ENCODE data around the gene XXYLT1.
"Not testable (repeated sequence)": the region's sequence is repeated elsewhere in the genome, so short reads cannot be mapped to it uniquely, and the experiment has no call there.

The XXYLT1 gene

DNA sequence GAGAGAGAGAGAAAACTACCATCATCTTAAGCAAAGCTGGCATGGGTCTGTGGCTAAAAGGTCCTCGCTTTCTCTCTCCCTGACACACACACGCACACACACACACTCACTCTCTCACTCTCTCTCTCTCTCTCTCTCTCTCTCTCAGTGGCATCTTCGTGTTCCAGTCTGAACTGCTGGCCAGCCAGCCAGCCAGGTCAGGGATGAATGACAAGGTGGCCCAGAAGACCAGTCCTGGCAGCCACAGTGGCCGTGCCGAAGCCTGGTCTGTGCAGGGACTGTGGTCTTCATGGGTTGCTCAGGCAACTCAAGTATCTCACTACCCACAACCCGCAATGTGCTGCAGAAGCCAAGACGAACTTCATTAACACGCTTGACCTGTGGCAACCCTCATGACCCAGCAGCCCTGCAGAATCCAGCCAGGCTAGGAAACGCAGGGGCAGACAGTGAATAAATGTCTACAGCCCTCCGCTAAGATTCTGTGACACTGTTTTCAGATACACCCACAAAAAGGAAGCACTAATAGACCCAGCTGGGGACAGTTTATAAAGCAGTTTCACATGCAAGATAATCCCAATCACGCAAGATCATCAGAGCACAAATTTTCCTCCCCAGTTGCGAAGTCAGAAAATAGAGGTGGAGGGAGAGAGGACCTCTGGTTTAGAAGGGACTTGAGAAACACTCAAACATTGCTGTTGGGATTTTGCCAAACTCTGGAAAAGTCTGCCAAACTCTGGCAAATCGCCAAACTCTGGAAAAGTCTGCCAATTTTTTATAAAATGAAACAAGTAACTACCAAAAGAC, 66.4 kb downstream of the XXYLT1 start:
- DNase-seq: no peak

DNA sequence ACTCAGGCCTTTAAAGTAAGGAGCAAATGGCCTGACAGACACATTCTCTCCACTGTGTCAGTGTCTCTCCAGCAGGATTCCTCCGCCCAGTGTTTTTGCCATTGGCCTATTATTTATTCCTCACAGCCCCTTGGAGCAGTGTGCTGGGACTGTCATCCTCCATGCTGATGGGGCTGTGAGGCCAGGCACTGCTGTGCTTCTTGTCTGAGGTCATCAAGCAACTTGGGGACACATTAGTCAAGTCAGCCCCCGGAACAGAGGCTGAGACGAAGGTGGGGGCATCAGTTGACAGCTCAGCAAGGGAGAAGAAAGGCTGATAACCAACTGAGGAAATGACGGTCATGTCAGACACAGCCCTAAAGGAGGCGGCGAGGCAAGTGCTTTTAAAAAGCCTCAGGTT, 67.4 kb downstream of the XXYLT1 start:
- no peak for DNase-seq

DNA sequence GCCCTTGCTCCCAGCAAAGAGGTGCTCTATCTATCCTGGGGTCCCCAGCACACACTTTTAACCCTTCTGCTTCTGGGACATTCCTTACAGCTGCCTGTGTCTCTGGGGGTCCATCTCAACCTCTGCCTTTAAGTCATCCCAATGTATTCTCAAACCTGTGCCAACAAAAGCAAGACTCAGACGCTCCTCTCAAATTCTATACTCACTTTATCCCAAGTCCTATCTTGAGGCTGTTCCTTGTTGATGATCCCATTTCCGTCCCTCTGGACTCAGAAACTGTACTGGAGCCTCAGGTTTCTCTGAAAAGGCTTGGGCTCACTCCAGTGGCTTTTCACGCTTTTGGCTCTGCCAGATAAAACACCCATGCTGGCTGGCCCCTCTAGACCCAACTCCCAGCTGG, 69.7 kb downstream of the XXYLT1 start:
- no peak for DNase-seq

GRCh38 chr3:195200010-195200822, 70.7 kb downstream of the XXYLT1 start:
- no peak for DNase-seq

DNA sequence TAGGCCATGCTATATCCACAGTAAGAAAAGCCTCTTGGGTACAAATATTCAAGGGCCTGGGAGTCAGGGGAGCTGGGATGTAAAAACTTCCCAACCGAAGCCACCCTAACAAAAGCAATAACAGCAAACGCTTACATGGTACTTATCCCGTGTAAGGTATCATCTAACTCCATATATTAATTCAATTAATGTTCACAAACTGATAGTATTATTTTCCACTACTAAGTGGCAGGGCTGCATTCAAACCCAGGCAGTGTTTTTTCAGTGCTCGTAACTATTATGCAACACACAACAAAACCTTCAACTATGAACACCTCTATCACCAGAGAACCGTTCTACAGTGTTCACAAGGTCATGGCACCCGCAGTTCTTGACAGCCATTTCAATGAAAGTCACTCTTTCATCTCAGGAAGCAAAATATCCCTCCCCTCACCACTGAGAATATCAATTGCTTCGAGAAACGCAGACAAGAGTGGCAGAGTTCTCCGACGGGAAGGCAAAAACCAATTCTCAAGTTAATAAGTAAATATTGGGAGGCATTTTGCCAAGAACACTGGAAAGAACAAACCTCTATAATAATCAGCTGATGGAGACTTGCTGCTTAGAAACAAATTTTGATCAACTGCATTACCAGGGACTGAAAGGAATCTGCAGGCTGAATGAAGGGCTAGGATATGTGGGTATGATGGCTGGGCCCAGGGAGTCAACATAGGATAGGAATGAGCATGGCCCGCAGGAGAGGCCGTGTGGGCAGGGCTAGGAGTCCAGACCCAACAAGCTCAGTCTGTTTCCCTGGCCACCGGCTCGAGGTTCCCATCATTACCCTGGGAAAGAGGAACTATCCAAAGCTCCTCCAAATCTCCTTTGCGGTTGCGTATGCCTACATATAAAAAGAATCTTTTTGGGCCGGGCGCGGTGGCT, 72.3 kb downstream of the XXYLT1 start:
- DNase-seq: no peak

DNA sequence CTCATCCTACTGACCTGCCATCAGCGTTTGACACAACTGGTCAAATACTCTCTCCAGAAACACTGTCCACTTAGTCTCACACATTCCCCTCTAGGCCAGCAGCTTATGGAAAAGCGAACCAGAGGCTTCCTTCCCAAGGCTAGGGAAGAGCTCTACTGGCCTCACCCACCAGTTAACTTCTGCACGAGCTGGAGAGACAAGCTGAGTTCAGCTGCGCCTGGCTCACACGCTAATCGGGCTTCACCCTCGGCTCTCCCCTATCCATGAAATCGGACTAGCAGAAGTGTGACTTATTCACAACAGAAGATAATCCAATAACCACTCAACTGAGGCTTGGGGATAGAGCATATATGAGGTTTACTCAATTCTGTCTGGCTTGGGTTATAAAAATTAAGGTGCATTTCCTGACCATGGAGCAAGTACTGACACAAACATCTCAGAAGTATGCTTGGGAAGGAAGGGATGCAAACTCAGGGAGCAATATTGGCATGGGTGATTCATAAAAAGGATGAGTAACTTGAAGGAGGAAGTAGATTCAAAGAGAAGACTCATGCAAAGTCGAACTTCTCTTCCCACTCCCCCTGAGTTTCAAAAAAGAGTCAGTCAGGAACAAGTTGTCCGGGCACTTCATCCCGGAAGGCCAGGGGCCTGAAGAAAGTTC, 73.1 kb downstream of the XXYLT1 start:
- DNase-seq: no peak

GRCh38 chr3:195196266-195196665, 74.7 kb downstream of the XXYLT1 start:
- DNase-seq: no peak

DNA sequence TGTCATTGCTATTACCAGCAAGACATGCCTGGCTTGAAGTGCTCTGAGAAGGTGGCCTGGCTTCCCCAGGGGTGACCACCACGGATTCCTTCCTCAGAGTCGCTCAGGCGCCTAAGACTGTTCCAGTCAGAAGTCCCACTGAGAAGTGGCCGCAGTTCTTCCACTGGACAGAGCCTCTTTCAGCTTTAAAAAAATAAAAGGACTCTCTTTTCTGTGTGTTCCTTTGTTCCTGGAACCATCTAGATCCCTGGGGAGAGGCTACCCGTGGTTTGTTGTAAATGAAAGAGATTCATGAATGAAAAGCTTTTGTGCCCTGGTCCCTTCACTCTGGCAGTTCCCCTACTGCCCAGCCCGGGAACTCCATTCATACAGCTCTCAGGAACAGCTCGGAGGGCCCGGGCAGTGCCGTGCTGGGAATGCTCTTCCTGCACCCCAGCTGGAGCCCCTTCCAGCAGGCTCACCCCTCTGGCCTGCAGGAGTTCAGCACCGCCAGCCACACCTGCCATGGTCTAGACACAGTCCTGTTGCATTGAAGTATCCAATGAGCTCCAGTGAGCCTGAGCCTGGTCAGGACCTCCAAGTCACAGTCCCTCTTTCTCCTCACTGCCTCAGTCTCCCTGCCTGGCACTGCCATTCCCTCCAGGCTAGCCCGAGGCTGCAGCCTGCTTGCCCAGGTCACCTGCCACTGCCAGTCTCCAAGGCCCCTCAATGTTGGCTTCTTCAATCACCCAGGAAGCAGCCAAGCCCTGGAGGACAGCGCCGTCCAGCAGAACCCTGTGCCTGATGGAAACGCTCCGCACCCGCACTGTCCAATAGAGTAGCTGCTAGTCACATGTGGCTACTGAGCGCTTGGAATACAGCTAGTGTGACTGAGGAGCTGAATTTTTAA, 75.4 kb downstream of the XXYLT1 start:
- peak; percentile 69 for DNase-seq

DNA sequence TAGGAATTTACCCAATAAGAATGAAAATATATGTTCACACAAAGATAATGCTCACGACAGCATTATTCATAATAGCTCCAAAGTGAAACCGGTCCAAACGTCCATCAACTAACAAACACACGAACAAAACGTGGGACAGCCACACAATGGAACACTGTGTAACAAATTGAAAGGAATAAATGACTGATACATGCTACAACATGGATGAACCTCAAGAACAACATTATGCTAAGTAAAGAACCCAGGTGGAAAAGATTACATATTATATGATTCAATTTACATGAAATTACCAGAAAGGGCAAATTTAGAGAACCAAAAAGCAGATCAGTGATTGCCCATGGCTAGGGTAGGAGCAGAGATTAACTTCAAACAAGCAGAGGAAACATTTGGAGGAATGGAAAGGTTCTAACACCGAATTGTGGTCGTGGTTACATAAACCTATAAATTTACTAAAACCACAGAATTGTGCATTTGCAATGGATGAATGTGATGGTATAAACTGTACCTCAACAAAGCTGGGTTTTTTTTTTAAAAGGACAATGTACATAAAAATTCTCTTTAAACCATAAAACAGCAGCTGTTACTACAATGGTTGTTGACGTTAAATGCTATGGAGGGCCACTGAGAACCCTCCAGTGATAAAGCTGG, 76.3 kb downstream of the XXYLT1 start:
- no peak for DNase-seq

DNA sequence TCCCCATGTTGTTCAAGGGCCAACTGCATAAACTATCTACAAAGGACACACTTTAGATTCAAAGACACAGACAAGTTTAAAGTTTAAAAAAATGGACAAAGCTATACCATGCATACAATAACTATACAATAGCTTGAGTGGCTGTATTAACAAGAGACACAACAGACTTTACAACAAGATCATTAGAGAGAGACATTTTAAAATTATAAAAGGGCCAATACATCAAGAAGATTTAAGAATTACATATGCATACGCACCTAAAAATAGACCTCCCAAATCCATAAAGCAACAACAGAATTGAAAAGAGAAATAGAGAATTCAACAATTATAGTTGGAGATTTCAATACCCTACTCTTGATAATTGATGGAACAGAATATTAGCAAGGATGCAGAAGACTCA, 79.4 kb downstream of the XXYLT1 start:
- DNase-seq: no peak

DNA sequence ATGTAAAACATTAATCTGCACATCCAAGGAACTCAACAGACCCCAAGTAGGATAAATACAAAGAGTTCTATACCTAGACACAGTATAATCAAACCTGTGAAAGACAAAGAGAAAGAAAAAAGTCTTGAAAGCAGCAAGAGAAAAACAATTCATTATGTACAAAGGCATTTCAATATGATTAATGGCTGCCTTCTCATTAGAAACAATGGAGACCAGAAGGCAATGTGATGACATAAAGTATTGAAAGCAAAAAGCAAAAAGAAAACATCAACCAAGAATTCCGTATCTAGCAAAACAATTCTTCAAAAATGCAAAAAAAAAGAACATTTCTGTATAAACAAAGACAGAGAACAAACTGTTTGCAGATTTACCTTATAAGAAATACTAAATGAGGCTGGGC, 81.1 kb downstream of the XXYLT1 start:
- no peak for DNase-seq

DNA sequence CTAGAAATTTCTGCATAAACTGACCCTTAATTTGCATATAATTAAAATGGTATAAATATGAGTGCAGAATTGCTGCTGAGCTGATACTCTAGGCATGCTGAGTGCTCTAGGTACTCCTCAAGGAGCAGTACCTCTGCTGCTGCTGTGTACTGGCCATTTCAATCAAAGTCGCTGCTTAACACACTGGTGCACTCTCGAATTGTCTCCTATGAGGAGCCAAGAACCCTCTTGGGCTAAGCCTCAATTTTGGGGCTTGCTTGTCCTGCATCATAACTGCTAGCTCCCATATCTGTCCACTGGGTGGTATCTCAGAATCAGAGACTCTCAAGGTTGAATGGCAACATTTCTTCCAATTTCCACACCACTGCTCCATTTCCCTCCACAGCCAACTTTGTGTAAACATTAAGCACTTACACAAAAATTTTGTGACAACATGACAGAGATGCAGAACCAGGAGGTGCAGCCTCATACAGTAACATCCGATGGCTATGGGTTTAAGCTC, 82.5 kb downstream of the XXYLT1 start:
- DNase-seq: no peak

DNA sequence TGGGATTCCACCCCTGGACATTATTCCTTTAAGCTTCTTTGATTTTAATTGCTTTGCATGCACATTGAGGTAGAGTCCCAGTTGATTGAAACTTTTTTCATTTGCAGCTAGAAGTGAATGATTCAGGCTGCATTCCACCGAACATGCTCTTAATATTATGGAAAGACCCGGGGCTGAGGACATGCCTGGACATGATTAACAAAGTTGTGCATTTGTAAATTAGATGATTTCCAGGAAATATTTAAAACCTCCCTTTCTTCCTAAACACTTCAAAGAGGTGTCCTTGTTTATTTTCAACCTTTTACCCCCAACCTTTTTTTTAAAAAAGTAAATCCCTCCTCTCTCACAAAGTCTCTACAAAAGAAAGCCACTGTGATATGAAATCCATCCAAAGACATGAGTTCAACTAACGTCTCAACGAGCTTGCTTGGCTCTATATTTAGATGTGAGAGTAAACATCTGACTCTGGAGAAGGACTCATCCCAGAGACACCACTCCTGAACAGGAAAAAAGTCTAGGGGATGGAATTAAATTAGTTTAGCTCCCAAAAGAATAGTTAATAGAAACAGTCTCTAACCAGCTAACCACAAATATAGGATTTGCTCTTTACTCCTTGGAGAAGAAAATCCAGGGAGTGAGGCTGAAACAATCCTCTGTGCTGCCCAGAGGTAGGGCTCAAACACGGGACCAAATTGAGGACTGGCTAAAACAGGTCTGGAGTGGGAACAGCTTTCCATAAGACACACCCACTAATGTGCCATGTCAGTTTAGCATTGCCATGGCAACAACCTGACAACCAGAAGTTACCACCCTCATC, 83.1 kb downstream of the XXYLT1 start:
- no peak for DNase-seq

- not testable (repeated sequence) for DNase-seq
These were observed 84.3 kb downstream of the XXYLT1 start for GRCh38 chr3:195186710-195187047.

DNA sequence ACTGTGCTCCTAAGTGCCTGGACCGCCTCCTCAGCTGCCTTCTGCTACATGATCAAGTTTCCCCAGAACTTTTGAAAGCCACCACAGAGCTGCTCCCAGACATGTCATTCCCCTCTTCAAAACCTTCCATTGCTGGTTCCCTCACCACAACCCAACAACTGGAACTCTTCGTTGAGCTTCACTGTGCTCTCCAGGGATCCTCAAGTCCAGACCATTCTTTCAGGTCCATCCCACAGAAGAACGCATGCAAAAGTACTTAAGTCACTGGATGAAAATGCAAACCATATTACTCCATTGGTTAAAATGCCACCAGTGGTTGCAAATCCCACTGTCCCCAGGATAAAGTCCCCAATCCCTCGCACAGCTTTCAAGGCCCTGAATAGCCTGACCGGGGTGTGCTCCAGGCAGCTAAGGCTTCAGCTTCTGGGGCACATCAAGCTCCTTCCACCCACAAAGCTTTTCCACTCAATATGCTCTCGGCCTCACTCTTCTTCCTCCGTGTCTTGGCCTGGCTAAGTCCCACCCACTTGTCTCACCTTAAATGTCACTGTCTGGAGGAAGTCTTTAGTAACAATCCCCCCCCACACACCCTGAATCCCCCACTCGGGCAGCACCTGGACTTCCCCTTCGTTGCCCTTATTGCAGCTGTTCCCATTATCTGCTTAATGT, 84.8 kb downstream of the XXYLT1 start:
- no peak for DNase-seq

DNA sequence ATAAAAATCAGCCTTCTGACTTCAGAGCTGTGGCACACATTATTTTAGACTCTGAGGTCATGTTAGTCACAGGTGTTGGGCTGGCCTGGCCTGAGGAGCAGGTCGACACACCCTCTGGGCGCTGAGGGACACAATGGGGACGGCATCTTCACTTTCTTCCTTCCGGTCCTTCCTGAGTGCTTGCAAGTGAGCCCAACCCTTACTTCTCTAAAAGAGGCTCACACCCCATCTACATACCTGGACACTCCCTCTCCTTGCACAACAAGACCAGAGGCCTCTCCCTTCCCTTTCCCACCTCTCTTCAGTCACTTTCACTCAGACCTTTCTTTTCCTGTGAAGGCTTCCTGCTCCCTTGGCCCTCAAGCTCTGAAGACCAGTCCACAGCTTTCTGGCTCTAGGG, 85.4 kb downstream of the XXYLT1 start:
- no peak for DNase-seq

- no peak for DNase-seq
These were observed 86.1 kb downstream of the XXYLT1 start for GRCh38 chr3:195184716-195185421.

DNA sequence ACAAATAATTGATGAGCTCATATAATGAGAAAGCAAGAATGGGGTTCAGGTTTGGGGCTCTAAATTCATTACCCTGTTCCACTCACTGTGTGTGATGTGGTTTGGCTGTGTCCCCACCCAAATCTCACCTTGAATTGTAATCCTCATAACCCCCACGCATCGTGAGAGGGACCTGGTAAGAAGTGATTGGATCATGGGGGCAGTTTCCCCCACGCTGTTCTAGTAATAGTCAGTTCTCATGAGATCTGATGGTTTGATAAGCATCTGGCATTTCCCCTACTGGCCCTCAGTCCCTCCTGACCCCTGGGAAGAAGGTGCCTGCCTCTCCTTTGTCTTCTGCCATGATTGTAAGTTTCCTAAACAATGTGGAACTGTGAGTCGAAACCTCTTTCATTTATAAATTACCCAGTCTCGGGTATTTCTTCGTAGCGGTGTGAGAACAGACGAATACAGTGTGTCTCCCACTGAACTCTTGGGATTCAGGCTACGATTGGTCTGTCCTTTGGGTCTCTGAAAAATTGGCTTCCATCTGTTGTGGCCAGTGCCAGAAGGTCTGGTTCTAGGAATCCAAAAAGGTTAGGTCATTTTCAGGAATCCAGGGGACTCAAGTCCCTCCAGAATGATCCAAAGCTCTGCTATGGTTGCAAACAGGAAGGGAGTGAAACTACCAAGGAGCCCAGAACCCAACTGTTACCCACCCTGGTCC, 87.7 kb downstream of the XXYLT1 start:
- no peak for DNase-seq
